ENCODE data around the gene ARID1B. TPM values are rescaled to one million over a fixed set of nuclear protein-coding genes. Genes with fewer than 3 reads are reported as not detected.

Gene ARID1B
- total and polyA plus RNA-seq, 2 donors (not counting 1 experiment from before 2014, with no cell fraction given) = 47.2 to 280 TPM

GRCh38 chr6:157068691-157069324 is 291.6 kb downstream of the ARID1B start:
- Histone ChIP-seq H3K4me3 (ENCODE audit: control extremely low read depth in 1 of 5, extremely low read depth in 1 of 5, insufficient read depth in 1 of 5, low read depth in 2 of 5, low read length in 4 of 5) (no peak overlapping the region), H3K4me2 (replicated peaks; ENCODE audit: low read depth, low read length, poor library complexity, severe bottlenecking) (peak overlapping the region; percentile 34), H3K79me2 (ENCODE audit: control insufficient read depth, insufficient read depth, low read length) (peaks cover 83% of the 10 kb centered on the region), H3K9ac (ENCODE audit: low read length) (peak overlapping the region; percentile 0), H3K9me3 (ENCODE audit: control extremely low read depth in 1 of 3, control insufficient read depth in 2 of 3, insufficient read depth in 1 of 3, low read length in 2 of 3) (peaks cover 0 to 4% (median 2%) of the 10 kb centered on the region in 3 donors), H3K27me3 (replicated peaks in 1 of 4; ENCODE audit: control extremely low read depth in 1 of 4, control insufficient read depth in 3 of 4, insufficient read depth in 4 of 4, low read length in 3 of 4) (no peaks in the 10 kb centered on the region), H3K36me3 (replicated peaks in 1 of 2; ENCODE audit: control extremely low read depth in 1 of 2, control insufficient read depth in 1 of 2, extremely low read depth in 1 of 2, insufficient read depth in 2 of 2, low read length in 1 of 2) (peaks cover 0 to 13% of the 10 kb centered on the region in 2 experiments), H2AFZ (ENCODE audit: insufficient read depth, low read depth, low read length, poor library complexity, severe bottlenecking) (no peak overlapping the region), H3K27ac (ENCODE audit: low read length in 2 of 2) (peak overlapping the region in 1 of 2 donors; percentile 7), H4K20me1 (ENCODE audit: control insufficient read depth, insufficient read depth, low read length, poor library complexity, severe bottlenecking) (peaks cover 15% of the 10 kb centered on the region), H3K4me1 (ENCODE audit: control insufficient read depth in 2 of 2, insufficient read depth in 2 of 2, low read length in 2 of 2) (peaks cover 45 to 50% of the 10 kb centered on the region in 2 donors)
- POLR2A ChIA-PET = interaction anchor here (0.5 kb wide), 1 partner anchor 241 kb away, joined by 6 read pairs; no protein-coding TSS in a partner anchor
- no CpG with 5 or more reads among the region's 7 CpGs for WGBS (ENCODE audit: insufficient coverage)
- intact Hi-C loops (cut with micrococcal nuclease) = no loop called here
- peak overlapping the region; percentile 62 for H3K4me3 Mint-ChIP-seq
- no peak for DNase-seq
- CTCF ChIA-PET = interaction anchor here (0.7 to 2.4 kb wide), 4 partner anchors 14 to 43 kb away, joined by 3 to 12 read pairs (median 4); no protein-coding TSS in a partner anchor
- H3K27ac Mint-ChIP-seq = peak overlapping the region; percentile 33
- H3K4me1 Mint-ChIP-seq = peaks cover 77% of the 10 kb centered on the region
- H3K27me3 Mint-ChIP-seq = no peaks in the 10 kb centered on the region
- ATAC-seq (ENCODE audit: low read depth) = peak; percentile 53
- no peaks in the 10 kb centered on the region for H3K9me3 Mint-ChIP-seq (ENCODE audit: insufficient read depth)
- no peak for TF ChIP-seq EZH2 (IDR thresholded peaks at IDR 0.05; ENCODE audit: borderline replicate concordance, insufficient read depth, low read depth, low read length, poor library complexity, severe bottlenecking)
- TF ChIP-seq CTCF (IDR thresholded peaks at IDR 0.05) = no peak

- H3K4me2 ChIP-seq (replicated peaks; ENCODE audit: low read depth, low read length, poor library complexity, severe bottlenecking) = no peak overlapping the region
- no peak for TF ChIP-seq EZH2 (IDR thresholded peaks at IDR 0.05; ENCODE audit: borderline replicate concordance, insufficient read depth, low read depth, low read length, poor library complexity, severe bottlenecking)
- no peak for TF ChIP-seq CTCF (IDR thresholded peaks at IDR 0.05)
- H3K79me2 ChIP-seq (ENCODE audit: control insufficient read depth, insufficient read depth, low read length) = peaks cover 83% of the 10 kb centered on the region
- intact Hi-C loops (cut with micrococcal nuclease) = no loop called here
- H2AFZ ChIP-seq (ENCODE audit: insufficient read depth, low read depth, low read length, poor library complexity, severe bottlenecking) = no peak overlapping the region
- Mint-ChIP-seq H3K27me3 (no peaks in the 10 kb centered on the region), H3K27ac (peak overlapping the region; percentile 41), H3K4me1 (peaks cover 75% of the 10 kb centered on the region), H3K9me3 (ENCODE audit: insufficient read depth) (no peaks in the 10 kb centered on the region), H3K4me3 (no peak overlapping the region)
- H4K20me1 ChIP-seq (ENCODE audit: control insufficient read depth, insufficient read depth, low read length, poor library complexity, severe bottlenecking) = peaks cover 15% of the 10 kb centered on the region
- H3K9ac ChIP-seq (ENCODE audit: low read length) = no peak overlapping the region
- no peaks in the 10 kb centered on the region for H3K27me3 ChIP-seq (replicated peaks in 1 of 4; ENCODE audit: control extremely low read depth in 1 of 4, control insufficient read depth in 3 of 4, insufficient read depth in 4 of 4, low read length in 3 of 4)
- no peak for ATAC-seq (ENCODE audit: low read depth)
- peaks cover 0 to 4% (median 2%) of the 10 kb centered on the region in 3 donors for H3K9me3 ChIP-seq (ENCODE audit: control extremely low read depth in 1 of 3, control insufficient read depth in 2 of 3, insufficient read depth in 1 of 3, low read length in 2 of 3)
- ChIA-PET CTCF (interaction anchor here (1.1 kb wide), 1 partner anchor 35 kb away, joined by 5 read pairs; no protein-coding TSS in a partner anchor), POLR2A (no interaction called here)
- H3K4me3 ChIP-seq (ENCODE audit: control extremely low read depth in 1 of 5, extremely low read depth in 1 of 5, insufficient read depth in 1 of 5, low read depth in 2 of 5, low read length in 4 of 5) = no peak overlapping the region
- WGBS (ENCODE audit: insufficient coverage) = no CpG with 5 or more reads among the region's 5 CpGs
- H3K4me1 ChIP-seq (ENCODE audit: control insufficient read depth in 2 of 2, insufficient read depth in 2 of 2, low read length in 2 of 2) = peaks cover 39 to 46% of the 10 kb centered on the region in 2 donors
- DNase-seq = no peak
- peaks cover 0 to 9% of the 10 kb centered on the region in 2 experiments for H3K36me3 ChIP-seq (replicated peaks in 1 of 2; ENCODE audit: control extremely low read depth in 1 of 2, control insufficient read depth in 1 of 2, extremely low read depth in 1 of 2, insufficient read depth in 2 of 2, low read length in 1 of 2)
- H3K27ac ChIP-seq (ENCODE audit: low read length in 2 of 2) = no peak overlapping the region
Measured at GRCh38 chr6:157069585-157069984, 292.4 kb downstream of the ARID1B start.
